NCI-H345 treated with DMSO at 0.1 percent for 48 hours (cell line): ENCODE results near the gene NAT10.
"Not testable (repeated sequence)": the region's sequence is repeated elsewhere in the genome, so short reads cannot be mapped to it uniquely, and the experiment has no call there.

Source experiments
- DNase-seq: peaks from one replicate; lab custom pipeline; 2025; ENCODE audit not compliant: unreplicated experiment; lab: John Stamatoyannopoulos, UW

NAT10 gene

GRCh38 chr11:34166806-34167740 lies 61.6 kb downstream of the NAT10 start:
- DNase-seq: no peak

- no peak for DNase-seq
These were observed 62.5 kb downstream of the NAT10 start for GRCh38 chr11:34167961-34168360.

DNA sequence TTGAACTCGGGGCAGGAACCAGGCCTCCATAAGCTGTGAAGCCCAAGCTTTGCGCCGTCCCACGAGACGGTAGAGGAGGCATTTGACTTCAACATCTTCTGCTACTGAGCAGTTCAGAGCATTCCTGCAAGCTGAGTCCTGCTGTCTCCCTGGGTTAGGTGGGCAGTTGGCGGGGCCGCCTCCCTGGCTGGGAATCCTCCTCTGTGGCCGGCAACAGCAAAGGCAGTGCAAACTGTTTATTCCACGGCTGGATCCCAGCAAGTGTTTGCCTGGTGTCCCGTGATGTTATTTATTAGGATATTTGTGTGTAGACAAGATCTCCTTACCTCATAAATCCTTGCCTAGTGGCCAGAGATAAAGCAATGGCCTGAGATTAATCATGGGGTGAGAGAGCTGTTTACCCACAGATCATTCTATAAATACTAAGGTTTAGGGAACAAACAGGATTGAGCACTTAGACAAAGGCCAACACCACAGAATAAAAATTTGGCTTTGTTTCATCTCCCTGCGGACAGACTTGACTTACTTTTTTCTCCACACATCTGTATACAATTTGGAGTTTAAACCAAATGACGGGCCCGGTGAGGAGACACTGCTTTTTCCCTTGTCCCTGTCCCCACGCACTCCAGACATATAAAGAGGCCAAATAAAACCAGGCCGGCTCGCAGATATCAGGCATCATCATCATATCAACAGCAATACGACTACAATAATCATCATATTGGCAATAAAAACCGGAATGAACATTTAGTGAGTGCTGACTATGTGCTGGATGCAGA lies 63.4 kb downstream of the NAT10 start:
- no peak for DNase-seq

- no peak for DNase-seq
These were observed 64.3 kb downstream of the NAT10 start for GRCh38 chr11:34169686-34170085.

GRCh38 chr11:34173050-34173449 lies 67.6 kb downstream of the NAT10 start:
- DNase-seq: no peak

DNA sequence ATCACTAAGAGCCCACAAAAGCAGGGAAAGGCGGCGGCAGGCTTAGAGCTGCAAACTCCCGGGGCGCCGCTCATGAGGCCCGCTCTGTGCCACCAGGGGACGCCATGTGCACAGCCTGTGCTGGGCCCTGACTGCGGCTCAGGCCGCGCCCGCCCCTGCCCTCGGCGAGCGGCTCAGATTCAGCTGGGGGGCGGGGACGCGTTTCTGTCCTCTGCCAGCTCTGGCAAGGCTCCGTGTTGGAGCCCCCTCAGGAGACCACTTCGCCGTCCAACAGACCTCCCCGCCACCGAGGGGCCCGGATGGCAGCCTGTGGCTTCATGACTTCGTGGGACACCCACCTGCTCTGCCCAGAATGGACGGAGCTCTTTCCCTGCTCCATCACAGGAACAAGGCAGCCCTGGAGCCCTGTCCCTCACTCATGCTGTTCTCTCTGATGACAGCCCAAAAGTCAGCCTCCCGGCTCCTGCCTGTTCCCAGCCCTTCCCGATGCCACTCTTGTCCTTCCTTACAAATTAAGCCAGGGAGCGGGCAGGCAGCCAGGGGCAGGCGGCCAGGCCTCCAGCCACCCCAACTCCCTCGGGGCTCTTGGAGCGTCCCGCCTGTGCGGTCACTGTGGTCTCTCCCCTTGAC lies 69.1 kb downstream of the NAT10 start:
- peak; percentile 67 for DNase-seq

DNA sequence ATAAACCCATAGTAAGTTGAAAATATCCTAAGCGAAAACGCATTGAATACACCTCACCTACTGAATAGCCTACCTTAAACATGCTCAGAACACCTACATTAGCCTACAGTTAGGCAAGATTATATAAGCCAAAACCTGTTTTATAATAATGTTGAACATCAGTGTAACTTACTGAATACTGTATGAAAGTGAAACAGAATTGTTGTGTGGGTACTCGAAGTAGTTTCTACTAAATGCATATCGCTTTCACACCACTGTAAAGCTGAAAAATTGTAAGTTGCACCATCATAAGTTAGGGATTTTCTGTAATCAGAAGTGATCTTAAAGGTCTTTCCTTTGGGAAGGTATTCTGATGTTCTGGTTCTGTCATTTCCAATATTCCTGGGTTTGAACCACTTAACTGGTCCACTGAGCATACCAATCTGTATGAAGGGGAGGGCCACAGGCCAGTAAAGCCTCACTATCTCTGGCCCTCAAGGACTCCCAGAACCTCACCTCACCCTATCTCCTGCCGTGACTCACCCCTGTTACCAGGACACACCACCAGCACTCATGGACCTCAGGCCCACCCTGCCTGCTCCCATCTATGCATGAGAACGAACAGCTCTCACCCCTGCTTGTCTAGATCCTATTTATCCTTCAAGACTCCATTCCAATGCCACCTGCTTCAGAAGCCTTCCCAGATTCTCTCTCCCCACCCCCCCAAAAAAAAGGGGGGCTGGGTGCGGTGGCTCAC lies 70.0 kb downstream of the NAT10 start:
- no peak for DNase-seq

- DNase-seq: peak; percentile 19
These were observed 71.4 kb downstream of the NAT10 start for GRCh38 chr11:34176751-34177209.

GRCh38 chr11:34178209-34178821 lies 72.9 kb downstream of the NAT10 start:
- DNase-seq: no peak

- DNase-seq: no peak
These were observed 73.7 kb downstream of the NAT10 start for GRCh38 chr11:34179026-34179675.

DNA sequence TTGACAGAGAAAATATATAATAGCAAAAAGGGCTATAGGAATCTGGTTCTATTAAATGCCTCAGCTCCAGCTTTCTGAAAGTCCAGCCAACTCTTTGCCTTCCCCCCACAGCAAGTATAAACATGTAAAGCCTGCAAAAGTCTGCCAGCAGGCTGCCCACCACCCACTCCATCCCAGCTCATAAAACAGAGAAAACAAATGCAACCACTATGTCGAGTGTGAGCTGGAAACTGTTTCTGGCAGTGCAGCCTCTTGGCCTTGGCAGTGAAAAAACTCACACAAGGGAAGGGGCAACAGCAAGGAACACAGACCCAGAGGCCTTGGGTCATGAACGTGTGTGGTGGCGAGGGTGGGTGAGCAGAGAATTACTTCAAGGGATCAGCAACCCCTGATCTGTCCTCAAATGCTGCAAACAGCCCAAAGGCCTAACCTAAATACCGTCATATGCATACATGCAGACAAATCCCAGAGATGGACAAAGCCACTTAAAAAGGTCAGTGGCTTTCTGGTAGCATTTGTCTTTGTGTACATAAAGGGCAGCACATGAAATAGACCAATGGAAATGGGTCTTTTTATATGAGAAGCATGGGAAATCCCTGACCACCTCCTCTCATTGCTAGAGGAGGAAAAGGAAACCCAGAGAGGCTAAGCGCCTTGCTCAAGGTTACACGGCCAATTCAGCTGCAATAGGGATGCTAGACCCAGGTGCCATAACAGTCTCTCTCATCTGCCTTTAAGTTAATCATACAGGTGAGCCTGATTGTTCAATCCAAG lies 74.8 kb downstream of the NAT10 start:
- no peak for DNase-seq

DNA sequence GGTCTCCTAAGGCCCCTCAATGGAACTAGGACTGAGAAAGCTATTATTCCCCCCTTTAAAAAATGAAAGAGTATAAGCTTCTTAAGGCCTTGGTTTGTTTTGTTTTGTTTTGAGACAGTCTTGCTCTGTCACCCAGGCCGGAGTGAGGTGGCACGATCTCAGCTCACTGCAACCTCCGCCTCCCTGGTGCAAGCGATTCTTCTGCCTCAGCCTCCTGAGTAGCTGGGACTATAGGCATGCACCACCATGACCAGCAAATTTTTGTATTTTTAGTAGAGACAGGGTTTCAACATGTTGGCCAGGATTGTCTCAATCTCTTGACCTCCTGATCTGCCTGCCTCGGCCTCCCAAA lies 75.4 kb downstream of the NAT10 start:
- DNase-seq: not testable (repeated sequence)

DNA sequence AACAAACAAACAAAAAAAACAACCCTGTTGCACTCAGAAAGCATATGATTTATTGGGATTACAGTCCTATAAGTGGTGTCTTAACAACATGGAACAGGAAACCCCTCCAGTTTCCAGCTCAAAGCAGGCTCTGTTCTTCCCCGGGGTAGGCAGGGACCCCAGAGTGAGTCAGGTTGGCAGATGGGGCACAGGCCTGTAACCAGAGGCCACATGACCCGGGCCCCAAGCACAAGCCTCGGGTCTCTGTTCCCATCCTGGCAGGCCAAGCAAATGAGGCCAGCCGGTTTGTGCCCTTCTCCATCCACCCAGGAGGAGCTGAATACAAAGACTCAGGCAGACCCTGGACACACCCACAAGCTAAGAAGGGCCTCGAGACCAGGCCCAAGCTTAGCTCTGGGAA lies 75.8 kb downstream of the NAT10 start:
- no peak for DNase-seq

DNA sequence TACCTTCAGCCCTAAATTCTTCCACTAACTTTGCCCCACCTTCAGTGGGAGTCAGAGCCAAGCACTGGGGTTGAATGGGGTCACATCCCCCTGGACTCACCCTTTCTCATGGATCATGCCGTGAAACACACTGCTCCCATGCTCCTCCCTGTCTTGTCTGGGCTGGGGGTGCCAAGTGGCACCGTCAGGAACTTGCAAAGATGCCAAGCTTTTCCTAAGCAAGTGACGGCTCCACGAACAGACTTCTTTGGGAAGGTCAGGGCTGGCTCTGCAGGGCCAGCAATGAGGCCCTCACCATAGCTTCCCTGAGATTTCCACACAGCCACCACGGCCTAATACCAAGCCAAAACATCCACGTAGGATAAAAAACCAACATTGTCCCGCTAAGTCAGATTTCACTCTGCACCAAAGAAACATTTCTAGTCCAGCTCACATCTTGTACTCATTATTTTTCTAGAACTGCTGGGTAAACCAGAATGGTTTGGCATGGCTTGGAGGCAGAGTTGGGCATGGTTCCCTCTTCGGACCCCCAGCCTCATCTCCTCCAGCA lies 76.5 kb downstream of the NAT10 start:
- DNase-seq: no peak

GRCh38 chr11:34182425-34182824 lies 77.0 kb downstream of the NAT10 start:
- DNase-seq: no peak

DNA sequence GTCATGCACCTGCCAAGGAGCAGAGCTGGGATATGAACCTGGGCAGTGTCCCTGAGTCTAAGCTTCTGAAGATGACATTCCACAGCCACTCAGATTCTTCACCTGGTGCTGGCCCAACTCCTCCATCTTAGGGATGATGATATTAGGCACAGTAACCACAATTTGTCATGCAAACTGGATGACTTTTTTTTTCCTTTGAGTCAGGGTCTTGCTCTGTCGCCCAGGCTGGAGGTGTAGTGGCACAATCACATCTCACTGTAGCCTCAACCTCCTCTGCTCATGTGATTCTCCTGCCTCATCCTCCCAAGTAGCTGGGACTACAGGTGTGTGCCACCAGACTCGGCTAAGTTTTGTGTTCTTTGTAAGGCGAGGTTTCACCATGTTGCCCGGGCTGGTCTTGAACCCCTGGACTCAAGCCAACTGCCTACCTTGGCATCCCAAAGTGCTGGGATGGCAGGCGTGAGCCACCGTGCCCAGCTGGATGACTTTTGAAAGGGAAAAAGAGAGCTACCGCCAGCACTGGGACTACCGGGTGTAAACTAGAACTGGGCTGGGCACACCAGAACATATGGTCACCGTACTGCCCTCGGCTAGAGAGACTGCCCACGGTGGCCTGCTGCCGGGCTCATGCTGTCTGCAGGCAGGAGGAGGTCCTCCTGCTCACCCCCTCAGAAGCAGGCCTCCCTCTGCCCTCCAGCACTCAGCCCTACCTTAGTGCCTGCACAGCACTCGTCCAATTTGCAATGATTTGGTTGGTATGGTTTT lies 77.7 kb downstream of the NAT10 start:
- no peak for DNase-seq

DNA sequence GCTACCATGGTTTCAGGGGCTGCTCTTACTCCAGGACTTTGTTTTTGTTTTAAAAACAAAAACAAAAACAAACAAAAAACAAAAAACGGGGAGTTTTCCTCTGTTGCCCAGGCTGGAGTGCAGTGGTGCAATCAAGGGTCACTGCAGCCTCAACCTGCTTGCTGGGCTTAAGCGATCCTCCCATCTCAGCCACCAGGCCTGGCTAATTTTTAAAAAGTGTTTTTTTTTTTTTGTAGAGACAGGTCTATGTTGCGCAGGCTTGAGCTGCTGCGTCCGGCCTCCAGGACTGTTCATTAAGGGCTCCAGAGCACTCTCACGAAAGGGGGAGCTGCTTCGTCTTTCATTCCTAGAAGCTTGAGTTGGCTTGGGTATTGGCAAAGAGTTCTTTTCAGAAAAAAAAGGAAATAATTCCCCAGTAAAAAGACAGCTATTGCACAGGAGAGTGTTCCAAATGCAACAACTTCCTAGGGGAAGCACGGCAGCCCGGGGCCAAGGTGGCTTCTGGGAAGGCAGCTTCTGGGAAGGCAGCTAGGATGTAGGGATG lies 78.5 kb downstream of the NAT10 start:
- no peak for DNase-seq

GRCh38 chr11:34184505-34185015 lies 79.1 kb downstream of the NAT10 start:
- no peak for DNase-seq
